H7 (cell line): ENCODE measurements around the gene COL8A2. TPM values are rescaled to one million over a fixed set of nuclear protein-coding genes. Genes with fewer than 3 reads are reported as not detected.
A peak's percentile ranks its signal among the peaks of the same experiment; 100 is the strongest.

Source experiments
- DNase-seq: peaks from one replicate; pipeline ENCODE4 v3.0.0; 2012
- H3K27me3 ChIP-seq: 2 replicates; pipeline ENCODE4 v1.6.0; 2011; ENCODE audit warnings: mild to moderate bottlenecking, low read length; ENCODE audit not compliant: control insufficient read depth, insufficient read depth
- H3K36me3 ChIP-seq: replicated peaks from 2 replicates; pipeline ENCODE4 v1.5.1; 2011; ENCODE audit warnings: low read length; ENCODE audit not compliant: control insufficient read depth, insufficient read depth
- H3K4me3 ChIP-seq: 2 replicates; pipeline ENCODE4 v1.5.1; 2011; ENCODE audit warnings: low read depth, mild to moderate bottlenecking, control low read depth, low read length, moderate library complexity; ENCODE audit not compliant: insufficient read depth
- total RNA-seq: library from RNA; depleted of rRNA; stranded (reverse); fragments of >200 nt; shearing (Covaris generic); gene quantifications from 2 replicates; pipeline ENCODE4 v1.2.3, GENCODE V29; 2014

The COL8A2 gene
- total RNA-seq, 1 experiment from 2014 or later: 1.6 TPM

GRCh38 chr1:36099681-36100341 lies 25.2 kb downstream of the COL8A2 start:
- Histone ChIP-seq H3K27me3 (no peaks in the 10 kb centered on the region), H3K36me3 (peaks cover 3% of the 10 kb centered on the region; the same call in 1 of the 2 replicates)
- peak; percentile 96 for DNase-seq

GRCh38 chr1:36098650-36099365 lies 26.2 kb downstream of the COL8A2 start:
- no peaks in the 10 kb centered on the region for H3K27me3 ChIP-seq
- H3K36me3 ChIP-seq: peaks cover 10% of the 10 kb centered on the region
- peak; percentile 55 for DNase-seq
- no peak overlapping the region for H3K4me3 ChIP-seq

More at GRCh38 chr1:36099681-36100341, 25.2 kb downstream of the COL8A2 start:
- H3K4me3 ChIP-seq: no peak overlapping the region

- peaks cover 19% of the 10 kb centered on the region for H3K36me3 ChIP-seq
- H3K27me3 ChIP-seq: no peaks in the 10 kb centered on the region
- H3K4me3 ChIP-seq: no peak overlapping the region
- peak; percentile 49 for DNase-seq
These were observed 27.1 kb downstream of the COL8A2 start for GRCh38 chr1:36097693-36098585.

GRCh38 chr1:36096500-36097432 lies 28.3 kb downstream of the COL8A2 start:
- no peaks in the 10 kb centered on the region for H3K27me3 ChIP-seq
- DNase-seq: peak; percentile 93

GRCh38 chr1:36095760-36096405 lies 29.1 kb downstream of the COL8A2 start:
- peaks cover 34% of the 10 kb centered on the region for H3K36me3 ChIP-seq
- no peaks in the 10 kb centered on the region for H3K27me3 ChIP-seq
- peak; percentile 28 for DNase-seq
- H3K4me3 ChIP-seq: no peak overlapping the region

More at GRCh38 chr1:36096500-36097432, 28.3 kb downstream of the COL8A2 start:
- Histone ChIP-seq H3K36me3 (peaks cover 30% of the 10 kb centered on the region), H3K4me3 (no peak overlapping the region)

- Histone ChIP-seq H3K36me3 (peaks cover 34% of the 10 kb centered on the region), H3K4me3 (no peak overlapping the region), H3K27me3 (no peaks in the 10 kb centered on the region)
- DNase-seq: no peak
These were observed 30.4 kb downstream of the COL8A2 start for GRCh38 chr1:36094621-36095061.

- no peak for DNase-seq
- no peaks in the 10 kb centered on the region for H3K27me3 ChIP-seq
- no peak overlapping the region for H3K4me3 ChIP-seq
- H3K36me3 ChIP-seq: peaks cover 34% of the 10 kb centered on the region
These were observed 31.1 kb downstream of the COL8A2 start for GRCh38 chr1:36093929-36094328.

GRCh38 chr1:36093226-36093625 lies 31.8 kb downstream of the COL8A2 start:
- Histone ChIP-seq H3K36me3 (peaks cover 34% of the 10 kb centered on the region), H3K4me3 (no peak overlapping the region), H3K27me3 (no peaks in the 10 kb centered on the region)
- DNase-seq: no peak

- peak; percentile 6 for DNase-seq
- Histone ChIP-seq H3K4me3 (no peak overlapping the region), H3K27me3 (no peaks in the 10 kb centered on the region), H3K36me3 (peaks cover 34% of the 10 kb centered on the region)
These were observed 32.2 kb downstream of the COL8A2 start for GRCh38 chr1:36092798-36093185.

- H3K27me3 ChIP-seq: no peaks in the 10 kb centered on the region
- H3K36me3 ChIP-seq: peaks cover 34% of the 10 kb centered on the region
- DNase-seq: peak; percentile 10
- H3K4me3 ChIP-seq: no peak overlapping the region
These were observed 32.7 kb downstream of the COL8A2 start for GRCh38 chr1:36092166-36092797.

- Histone ChIP-seq H3K27me3 (no peaks in the 10 kb centered on the region), H3K4me3 (no peak overlapping the region), H3K36me3 (peaks cover 34% of the 10 kb centered on the region)
- DNase-seq: no peak
These were observed 33.3 kb downstream of the COL8A2 start for GRCh38 chr1:36091698-36092097.

GRCh38 chr1:36091141-36091540 lies 33.9 kb downstream of the COL8A2 start:
- peak; percentile 5 for DNase-seq
- peaks cover 34% of the 10 kb centered on the region for H3K36me3 ChIP-seq

More at GRCh38 chr1:36091141-36091540, 33.9 kb downstream of the COL8A2 start:
- no peaks in the 10 kb centered on the region for H3K27me3 ChIP-seq
- no peak overlapping the region for H3K4me3 ChIP-seq
